Vagina (tissue), 2 donors: ENCODE data around the gene PPP6R2.

Source experiments
- POLR2A ChIP-seq, 2 donors: fragments of 450-650 bp; IDR thresholded peaks; one replicate each; pipeline ENCODE4 v1.6.1; 2017; ENCODE audit warnings: antibody characterized with exemption in 2 of 2, mild to moderate bottlenecking in 2 of 2, moderate library complexity in 2 of 2
- POLR2AphosphoS5 ChIP-seq, 2 donors: sonication (generic); formaldehyde crosslinking; IDR thresholded peaks; one replicate each; pipeline ENCODE4 v1.9.0; 2017; ENCODE audit warnings: antibody characterized with exemption in 2 of 2, mild to moderate bottlenecking in 2 of 2, low read depth in 1 of 2; ENCODE audit not compliant: insufficient read depth in 1 of 2
- TF ChIP-seq, protein P1 (sequence below), 3 experiments: fragments of 450-650 bp in 2 of 3; fragments of 200-600 bp in 1 of 3; sonication (generic) in 1 of 3; IDR thresholded peaks; one replicate each; pipeline ENCODE4 v1.5.1; 2017 to 2019; ENCODE audit warnings: antibody characterized with exemption in 3 of 3, mild to moderate bottlenecking in 2 of 3, moderate library complexity in 2 of 3

DNA sequence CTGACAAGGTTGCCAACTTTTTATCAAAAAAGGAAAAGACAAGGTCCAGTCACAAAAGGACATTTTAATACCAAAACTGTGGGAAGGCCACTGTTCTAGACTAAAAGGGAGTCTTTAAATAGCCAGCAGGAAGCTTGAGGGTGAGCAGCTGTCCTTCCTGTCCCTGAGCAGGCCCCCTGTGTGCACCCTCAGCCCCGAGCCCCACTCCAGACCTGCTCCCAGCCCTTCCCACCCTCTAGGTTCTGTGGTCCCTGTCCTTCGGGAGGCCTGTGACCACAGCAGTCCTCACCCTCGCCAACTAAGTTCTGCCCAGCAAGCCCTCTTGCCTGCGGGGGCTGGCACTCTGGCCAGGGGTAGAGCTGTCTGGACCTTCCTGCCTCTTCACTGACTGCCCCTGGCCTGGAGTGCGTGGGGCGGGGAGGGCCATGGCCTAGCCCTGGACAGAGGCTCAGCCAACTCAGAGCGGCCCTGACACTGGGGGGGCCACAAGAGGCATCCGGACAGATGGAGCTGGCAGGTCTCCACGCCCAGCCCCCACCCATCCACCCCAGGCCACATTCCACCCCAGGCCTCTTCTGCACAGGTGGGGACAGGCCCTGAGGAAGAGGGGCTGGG, 34.0 kb upstream of the PPP6R2 start:
- TF ChIP-seq POLR2AphosphoS5 (IDR thresholded peaks at IDR 0.05; ENCODE audit: insufficient read depth in 1 of 2, low read depth in 1 of 2) = no peak
- no peak for TF ChIP-seq POLR2A (IDR thresholded peaks at IDR 0.05)
- TF ChIP-seq, protein P1, sequence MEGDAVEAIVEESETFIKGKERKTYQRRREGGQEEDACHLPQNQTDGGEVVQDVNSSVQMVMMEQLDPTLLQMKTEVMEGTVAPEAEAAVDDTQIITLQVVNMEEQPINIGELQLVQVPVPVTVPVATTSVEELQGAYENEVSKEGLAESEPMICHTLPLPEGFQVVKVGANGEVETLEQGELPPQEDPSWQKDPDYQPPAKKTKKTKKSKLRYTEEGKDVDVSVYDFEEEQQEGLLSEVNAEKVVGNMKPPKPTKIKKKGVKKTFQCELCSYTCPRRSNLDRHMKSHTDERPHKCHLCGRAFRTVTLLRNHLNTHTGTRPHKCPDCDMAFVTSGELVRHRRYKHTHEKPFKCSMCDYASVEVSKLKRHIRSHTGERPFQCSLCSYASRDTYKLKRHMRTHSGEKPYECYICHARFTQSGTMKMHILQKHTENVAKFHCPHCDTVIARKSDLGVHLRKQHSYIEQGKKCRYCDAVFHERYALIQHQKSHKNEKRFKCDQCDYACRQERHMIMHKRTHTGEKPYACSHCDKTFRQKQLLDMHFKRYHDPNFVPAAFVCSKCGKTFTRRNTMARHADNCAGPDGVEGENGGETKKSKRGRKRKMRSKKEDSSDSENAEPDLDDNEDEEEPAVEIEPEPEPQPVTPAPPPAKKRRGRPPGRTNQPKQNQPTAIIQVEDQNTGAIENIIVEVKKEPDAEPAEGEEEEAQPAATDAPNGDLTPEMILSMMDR (IDR thresholded peaks at IDR 0.05) = no peak
